SU-DHL-6 (cell line): Measurements from ENCODE around the gene PDLIM7.
A peak's percentile ranks its signal among the peaks of the same experiment; 100 is the strongest.

Source experiments
- H2AFZ ChIP-seq: fragments of 200-600 bp; sonication (generic); 2 replicates; pipeline ENCODE4 v1.6.1; 2014; ENCODE audit warnings: low read depth, mild to moderate bottlenecking, moderate library complexity, mixed read lengths, antibody characterized with exemption, low read length; ENCODE audit not compliant: severe bottlenecking
- H3F3A ChIP-seq: fragments of 200-600 bp; shearing (Covaris generic); 2 replicates; pipeline ENCODE4 v1.6.0; 2016; ENCODE audit warnings: antibody characterized with exemption, mild to moderate bottlenecking; ENCODE audit not compliant: insufficient read depth
- H3K27ac ChIP-seq: fragments of 200-600 bp; sonication (generic); 2 replicates; pipeline ENCODE4 v1.5.1; 2016; ENCODE audit warnings: low read depth, mild to moderate bottlenecking, low read length, moderate library complexity, mixed read lengths
- H3K27me3 ChIP-seq: fragments of 200-600 bp; sonication (generic), shearing (Covaris generic); 2 replicates; pipeline ENCODE4 v1.6.0; 2014; ENCODE audit warnings: mild to moderate bottlenecking, low read length
- H3K36me3 ChIP-seq: fragments of 200-600 bp; sonication (generic); 2 replicates; pipeline ENCODE4 v1.6.1; 2014; ENCODE audit warnings: mild to moderate bottlenecking, low read length, mixed read lengths
- H3K4me2 ChIP-seq: fragments of 300-600, 200-600 bp; shearing (Covaris generic), sonication (generic); 2 replicates; pipeline ENCODE4 v1.6.0; 2014; ENCODE audit warnings: low read length, low read depth, mild to moderate bottlenecking; ENCODE audit not compliant: poor library complexity, severe bottlenecking
- H3K4me3 ChIP-seq: fragments of 200-600 bp; sonication (generic); 2 replicates; pipeline ENCODE4 v1.5.1; 2014; ENCODE audit warnings: antibody characterized with exemption, low read length, mild to moderate bottlenecking, mixed read lengths; ENCODE audit not compliant: insufficient read depth, poor library complexity, severe bottlenecking
- H3K79me2 ChIP-seq: fragments of 200-600 bp; sonication (generic); 2 replicates; pipeline ENCODE4 v1.6.1; 2014; ENCODE audit warnings: mild to moderate bottlenecking, low read length, moderate library complexity; ENCODE audit not compliant: insufficient read depth
- H3K9ac ChIP-seq: fragments of 200-600 bp; sonication (generic); 2 replicates; pipeline ENCODE4 v1.7.0; 2014; ENCODE audit warnings: mild to moderate bottlenecking, low read length
- H3K9me2 ChIP-seq: fragments of 200-600 bp; sonication (generic); replicated peaks from 2 replicates; pipeline ENCODE4 v1.6.1; 2014; ENCODE audit warnings: low read length; ENCODE audit not compliant: insufficient read depth
- H3K9me3 ChIP-seq: fragments of 200-600 bp; sonication (generic); 2 replicates; pipeline ENCODE4 v1.6.1; 2014; ENCODE audit warnings: low read length, mixed read lengths; ENCODE audit not compliant: insufficient read depth
- H4K20me1 ChIP-seq: fragments of 200-600 bp; sonication (generic); 2 replicates; pipeline ENCODE4 v1.6.1; 2014; ENCODE audit warnings: low read depth, mild to moderate bottlenecking, antibody characterized with exemption, low read length, moderate library complexity, mixed read lengths
- EZH2phosphoT487 ChIP-seq: fragments of 200-600 bp; sonication (generic), shearing (Covaris generic); conservative IDR thresholded peaks from 2 replicates; pipeline ENCODE4 v1.6.1; 2018; ENCODE audit warnings: mild to moderate bottlenecking, antibody characterized with exemption, low read length, moderate library complexity, mixed read lengths
- TF ChIP-seq, protein P1 (sequence below): fragments of 200-600 bp; sonication (generic); IDR thresholded peaks from one replicate; pipeline ENCODE4 v1.5.1; 2017; ENCODE audit warnings: antibody characterized with exemption, mild to moderate bottlenecking, low read length, moderate library complexity; ENCODE audit not compliant: insufficient read depth, poor library complexity, severe bottlenecking

PDLIM7 gene

DNA sequence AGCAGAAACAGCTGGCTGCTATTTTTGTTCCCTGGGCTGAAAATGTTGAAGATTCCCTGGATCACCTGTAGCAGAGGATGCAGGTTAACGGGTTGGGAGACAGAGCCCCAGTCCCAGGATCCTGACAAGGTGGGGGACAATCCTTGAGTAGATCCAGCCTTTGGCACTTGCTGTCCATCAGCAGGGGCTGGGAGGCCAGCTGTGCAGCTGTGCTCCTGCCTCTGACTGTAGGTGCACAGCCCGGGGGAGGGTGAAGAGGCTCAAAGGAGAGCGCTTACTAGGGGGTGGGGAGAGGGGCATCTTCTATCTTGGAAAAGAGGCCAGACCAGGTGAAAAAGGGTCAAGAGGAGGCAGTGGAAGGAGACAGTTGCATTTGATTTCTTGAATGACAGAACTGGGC is 22.9 kb upstream of the PDLIM7 start:
- H3K79me2 ChIP-seq = peaks cover 15% of the 10 kb centered on the region
- no peaks in the 10 kb centered on the region for H3K9me2 ChIP-seq
- no peak overlapping the region for H3K4me3 ChIP-seq
- no peak overlapping the region for H2AFZ ChIP-seq
- no peaks in the 10 kb centered on the region for H3F3A ChIP-seq
- H3K27me3 ChIP-seq = no peaks in the 10 kb centered on the region
- TF ChIP-seq, protein P1, sequence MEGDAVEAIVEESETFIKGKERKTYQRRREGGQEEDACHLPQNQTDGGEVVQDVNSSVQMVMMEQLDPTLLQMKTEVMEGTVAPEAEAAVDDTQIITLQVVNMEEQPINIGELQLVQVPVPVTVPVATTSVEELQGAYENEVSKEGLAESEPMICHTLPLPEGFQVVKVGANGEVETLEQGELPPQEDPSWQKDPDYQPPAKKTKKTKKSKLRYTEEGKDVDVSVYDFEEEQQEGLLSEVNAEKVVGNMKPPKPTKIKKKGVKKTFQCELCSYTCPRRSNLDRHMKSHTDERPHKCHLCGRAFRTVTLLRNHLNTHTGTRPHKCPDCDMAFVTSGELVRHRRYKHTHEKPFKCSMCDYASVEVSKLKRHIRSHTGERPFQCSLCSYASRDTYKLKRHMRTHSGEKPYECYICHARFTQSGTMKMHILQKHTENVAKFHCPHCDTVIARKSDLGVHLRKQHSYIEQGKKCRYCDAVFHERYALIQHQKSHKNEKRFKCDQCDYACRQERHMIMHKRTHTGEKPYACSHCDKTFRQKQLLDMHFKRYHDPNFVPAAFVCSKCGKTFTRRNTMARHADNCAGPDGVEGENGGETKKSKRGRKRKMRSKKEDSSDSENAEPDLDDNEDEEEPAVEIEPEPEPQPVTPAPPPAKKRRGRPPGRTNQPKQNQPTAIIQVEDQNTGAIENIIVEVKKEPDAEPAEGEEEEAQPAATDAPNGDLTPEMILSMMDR = no peak
- TF ChIP-seq EZH2phosphoT487 = no peak
- no peaks in the 10 kb centered on the region for H4K20me1 ChIP-seq
- H3K9me3 ChIP-seq = no peaks in the 10 kb centered on the region
- H3K9ac ChIP-seq = no peak overlapping the region
- 0 out of 2 replicates have a peak, but pooled peaks cover 4% of the 10 kb centered on the region for H3K36me3 ChIP-seq
- H3K4me2 ChIP-seq = no peak overlapping the region
- H3K27ac ChIP-seq = no peak overlapping the region

DNA sequence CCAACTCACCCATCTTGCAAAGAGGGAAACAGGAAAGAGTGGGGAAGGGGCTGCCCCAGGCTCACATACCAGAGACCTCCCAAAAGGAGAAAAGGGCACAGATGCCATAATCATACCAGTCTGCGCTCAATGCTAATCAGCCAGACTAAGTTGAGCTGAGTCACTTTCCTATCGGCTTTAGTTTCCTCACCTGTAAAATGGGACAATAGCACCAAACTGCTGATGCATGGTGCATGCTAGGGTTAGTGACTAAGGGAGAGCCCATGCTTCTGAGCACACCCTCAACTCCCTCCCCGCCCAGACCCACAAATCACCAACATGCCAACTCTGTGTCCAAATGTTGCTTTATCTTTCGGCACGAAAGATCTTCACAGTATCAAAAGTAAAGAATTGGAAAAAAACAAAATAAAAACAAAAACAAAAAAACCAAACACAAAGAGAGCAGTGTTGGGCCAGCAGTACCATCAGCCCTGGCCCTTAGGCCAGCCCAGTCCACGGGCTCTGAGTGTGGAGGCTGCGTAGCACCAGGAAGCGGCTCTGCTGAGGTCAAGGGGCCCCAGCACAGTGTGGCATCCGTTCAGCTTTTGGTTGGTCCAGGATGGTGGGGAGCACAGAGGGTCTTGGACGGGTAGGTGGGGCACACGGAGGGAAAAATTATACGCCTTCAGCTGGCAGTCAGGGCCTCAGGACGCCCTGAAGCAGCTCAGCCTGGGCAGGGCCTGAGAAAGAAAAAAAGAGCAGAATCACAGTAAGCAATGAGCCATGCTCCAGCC is 22.2 kb upstream of the PDLIM7 start:
- no peaks in the 10 kb centered on the region for H3F3A ChIP-seq
- H3K36me3 ChIP-seq = 0 out of 2 replicates have a peak, but pooled peaks cover 5% of the 10 kb centered on the region
- H3K9me3 ChIP-seq = no peaks in the 10 kb centered on the region
- no peak overlapping the region for H2AFZ ChIP-seq
- no peaks in the 10 kb centered on the region for H3K9me2 ChIP-seq
- no peaks in the 10 kb centered on the region for H4K20me1 ChIP-seq
- peaks cover 21% of the 10 kb centered on the region for H3K79me2 ChIP-seq
- no peak overlapping the region for H3K9ac ChIP-seq
- no peak for TF ChIP-seq EZH2phosphoT487
- TF ChIP-seq, protein P1 = no peak
- peak overlapping the region; percentile 23 for H3K4me2 ChIP-seq
- H3K27ac ChIP-seq = no peak overlapping the region
- H3K4me3 ChIP-seq = no peak overlapping the region
- H3K27me3 ChIP-seq = no peaks in the 10 kb centered on the region

DNA sequence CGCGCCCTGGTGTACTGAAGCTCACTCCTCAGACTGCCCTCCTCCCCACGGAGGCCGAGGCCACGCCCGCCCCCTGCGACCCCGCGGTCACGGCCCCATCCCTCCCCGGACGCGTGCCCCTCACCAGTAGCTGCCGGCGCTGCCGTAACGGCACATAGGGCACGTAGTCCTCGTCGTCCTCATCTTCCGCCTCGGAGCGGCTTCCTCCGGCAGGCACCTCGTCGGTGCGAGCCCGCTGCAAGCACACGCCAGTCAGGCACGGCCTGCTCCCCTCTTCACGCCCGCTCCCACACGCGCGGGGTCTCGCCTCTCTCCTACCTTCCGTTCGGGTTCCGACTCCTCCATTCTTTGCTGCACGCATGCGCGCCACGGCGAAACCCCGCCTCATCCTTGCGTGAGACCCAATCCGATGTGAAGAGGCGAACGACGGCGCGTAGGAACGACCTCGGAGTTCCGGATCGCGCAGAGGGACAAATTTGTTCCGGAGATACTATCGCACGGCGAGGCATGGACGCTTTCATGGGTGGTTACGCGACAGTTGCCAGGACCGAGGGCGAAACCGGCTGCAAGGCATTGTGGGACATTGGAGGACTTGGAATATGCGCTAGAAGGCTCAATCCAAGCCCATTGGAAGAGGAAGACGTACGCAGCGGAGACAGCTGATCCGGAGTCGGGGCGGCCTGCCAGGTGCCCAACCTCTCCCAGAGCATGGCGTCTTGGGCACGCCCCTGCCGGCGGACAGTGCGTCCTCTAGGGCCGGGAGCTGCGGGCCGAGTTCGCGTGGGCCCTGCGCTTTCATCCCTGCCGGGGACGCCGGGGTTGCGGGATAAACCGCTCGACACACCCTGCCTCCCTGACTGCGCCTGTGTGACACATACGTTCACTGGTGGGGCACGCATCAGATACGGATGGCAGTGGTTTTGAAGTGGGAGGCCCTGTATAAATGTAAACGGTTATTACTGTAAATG is 19.5 kb upstream of the PDLIM7 start, which contains the start of gene DDX41:
Gene DDX41, minus strand, starts transcription at position 361 of the 968 bp plus-strand sequence. Its CDS starts 16 bp downstream, at position 345.
- Histone ChIP-seq H3K27ac (peak within 1 kb of the TSS; percentile 39), H2AFZ (peak within 1 kb of the TSS; percentile 63), H4K20me1 (no peaks in the 10 kb centered on the region), H3K79me2 (peaks cover 23% of the 10 kb centered on the region), H3K4me3 (peak within 1 kb of the TSS; percentile 95), H3K9me2 (no peaks in the 10 kb centered on the region), H3K4me2 (peak within 1 kb of the TSS; percentile 87), H3K36me3 (0 out of 2 replicates have a peak, but pooled peaks cover 5% of the 10 kb centered on the region), H3K9ac (peak within 1 kb of the TSS; percentile 89), H3F3A (no peaks in the 10 kb centered on the region), H3K27me3 (no peaks in the 10 kb centered on the region), H3K9me3 (no peaks in the 10 kb centered on the region)
- TF ChIP-seq EZH2phosphoT487 = no peak
- TF ChIP-seq, protein P1 = no peak
